WTC11 (cell line): ENCODE measurements around the gene GPR108.

Source experiments
- ZNF121 ChIP-seq: sonication (generic); formaldehyde crosslinking; IDR thresholded peaks from 2 replicates; pipeline ENCODE4 v1.8.0; 2023; ENCODE audit warnings: missing genetic modification reagents
- TF ChIP-seq, protein P1 (sequence below): fragments of 200-600 bp; IDR thresholded peaks from 2 replicates; pipeline ENCODE4 v1.8.0; 2022; ENCODE audit warnings: antibody characterized with exemption

DNA sequence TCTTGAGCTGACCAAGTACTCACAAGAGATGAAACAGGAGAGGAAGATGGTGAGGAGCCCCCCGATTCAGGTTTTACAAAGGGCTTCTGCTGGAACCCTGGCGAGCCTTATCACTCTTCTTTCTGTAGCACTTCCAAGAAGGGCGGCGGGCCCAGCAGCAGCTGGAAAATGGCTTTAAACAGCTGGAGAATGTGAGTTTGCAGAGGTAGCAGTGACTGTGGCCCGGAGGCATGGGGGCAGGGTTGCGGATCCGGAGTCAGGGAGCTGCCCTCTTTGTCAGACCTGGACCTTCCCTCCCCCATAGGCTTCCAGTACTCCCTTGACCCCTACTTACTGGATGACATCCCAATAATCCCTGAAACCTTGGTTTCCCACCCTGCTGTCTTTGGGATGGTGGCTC, 5.7 kb upstream of the GPR108 start:
- no peak for TF ChIP-seq ZNF121 (CRISPR knock-in tag)
- TF ChIP-seq, protein P1, sequence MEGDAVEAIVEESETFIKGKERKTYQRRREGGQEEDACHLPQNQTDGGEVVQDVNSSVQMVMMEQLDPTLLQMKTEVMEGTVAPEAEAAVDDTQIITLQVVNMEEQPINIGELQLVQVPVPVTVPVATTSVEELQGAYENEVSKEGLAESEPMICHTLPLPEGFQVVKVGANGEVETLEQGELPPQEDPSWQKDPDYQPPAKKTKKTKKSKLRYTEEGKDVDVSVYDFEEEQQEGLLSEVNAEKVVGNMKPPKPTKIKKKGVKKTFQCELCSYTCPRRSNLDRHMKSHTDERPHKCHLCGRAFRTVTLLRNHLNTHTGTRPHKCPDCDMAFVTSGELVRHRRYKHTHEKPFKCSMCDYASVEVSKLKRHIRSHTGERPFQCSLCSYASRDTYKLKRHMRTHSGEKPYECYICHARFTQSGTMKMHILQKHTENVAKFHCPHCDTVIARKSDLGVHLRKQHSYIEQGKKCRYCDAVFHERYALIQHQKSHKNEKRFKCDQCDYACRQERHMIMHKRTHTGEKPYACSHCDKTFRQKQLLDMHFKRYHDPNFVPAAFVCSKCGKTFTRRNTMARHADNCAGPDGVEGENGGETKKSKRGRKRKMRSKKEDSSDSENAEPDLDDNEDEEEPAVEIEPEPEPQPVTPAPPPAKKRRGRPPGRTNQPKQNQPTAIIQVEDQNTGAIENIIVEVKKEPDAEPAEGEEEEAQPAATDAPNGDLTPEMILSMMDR: no peak
